Camera-type eye (tissue), 1 donor: Measurements from ENCODE around the gene HBD. TPM values are rescaled to one million over a fixed set of nuclear protein-coding genes. Genes with fewer than 3 reads are reported as not detected.

Experiments
- total RNA-seq: library from RNA; depleted of rRNA; stranded (reverse); fragments of >200 nt; gene quantifications from one replicate; pipeline ENCODE4 v1.2.3, GENCODE V29; 2014

HBD gene
- total RNA-seq: not detected

DNA sequence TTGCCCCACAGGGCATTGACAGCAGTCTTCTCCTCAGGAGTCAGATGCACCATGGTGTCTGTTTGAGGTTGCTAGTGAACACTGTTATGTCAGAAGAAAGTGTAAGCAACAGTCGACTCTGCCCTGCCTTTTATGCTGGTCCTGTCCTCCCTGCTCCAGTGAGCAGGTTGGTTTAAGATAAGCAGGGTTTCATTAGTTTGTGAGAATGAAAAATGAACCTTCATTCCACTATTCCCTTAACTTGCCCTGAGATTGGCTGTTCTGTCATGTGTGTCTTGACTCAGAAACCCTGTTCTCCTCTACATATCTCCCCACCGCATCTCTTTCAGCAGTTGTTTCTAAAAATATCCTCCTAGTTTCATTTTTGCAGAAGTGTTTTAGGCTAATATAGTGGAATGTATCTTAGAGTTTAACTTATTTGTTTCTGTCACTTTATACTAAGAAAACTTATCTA, at the start of gene HBD:
HBD (minus strand) TSS at position 103 of the 454 bp plus-strand sequence; CDS start at position 53, 50 bp downstream.

DNA sequence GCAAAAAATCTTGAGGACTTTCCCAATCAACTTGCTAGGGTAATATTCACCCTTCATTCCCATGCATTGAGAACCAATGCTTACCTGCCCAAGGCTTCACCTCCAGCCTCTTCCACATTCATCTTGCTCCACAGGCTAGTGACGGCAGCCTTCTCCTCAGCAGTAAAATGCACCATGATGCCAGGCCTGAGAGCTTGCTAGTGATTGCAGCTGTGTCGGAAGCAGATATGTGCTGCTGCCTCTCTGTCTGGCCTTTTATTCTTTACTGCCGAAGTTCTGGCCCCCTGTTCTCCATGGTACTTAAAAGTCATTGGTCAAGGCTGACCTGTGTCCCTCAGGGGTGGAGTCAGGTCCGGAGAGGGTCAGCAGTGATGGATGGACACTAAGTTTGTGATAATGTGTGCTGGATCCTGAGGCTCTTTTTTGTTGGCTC, 35.4 kb upstream of the HBD start, which contains the start of gene HBE1:
HBE1 (minus strand) TSS at position 231 of the 433 bp plus-strand sequence; CDS start at position 176, 55 bp downstream.

DNA sequence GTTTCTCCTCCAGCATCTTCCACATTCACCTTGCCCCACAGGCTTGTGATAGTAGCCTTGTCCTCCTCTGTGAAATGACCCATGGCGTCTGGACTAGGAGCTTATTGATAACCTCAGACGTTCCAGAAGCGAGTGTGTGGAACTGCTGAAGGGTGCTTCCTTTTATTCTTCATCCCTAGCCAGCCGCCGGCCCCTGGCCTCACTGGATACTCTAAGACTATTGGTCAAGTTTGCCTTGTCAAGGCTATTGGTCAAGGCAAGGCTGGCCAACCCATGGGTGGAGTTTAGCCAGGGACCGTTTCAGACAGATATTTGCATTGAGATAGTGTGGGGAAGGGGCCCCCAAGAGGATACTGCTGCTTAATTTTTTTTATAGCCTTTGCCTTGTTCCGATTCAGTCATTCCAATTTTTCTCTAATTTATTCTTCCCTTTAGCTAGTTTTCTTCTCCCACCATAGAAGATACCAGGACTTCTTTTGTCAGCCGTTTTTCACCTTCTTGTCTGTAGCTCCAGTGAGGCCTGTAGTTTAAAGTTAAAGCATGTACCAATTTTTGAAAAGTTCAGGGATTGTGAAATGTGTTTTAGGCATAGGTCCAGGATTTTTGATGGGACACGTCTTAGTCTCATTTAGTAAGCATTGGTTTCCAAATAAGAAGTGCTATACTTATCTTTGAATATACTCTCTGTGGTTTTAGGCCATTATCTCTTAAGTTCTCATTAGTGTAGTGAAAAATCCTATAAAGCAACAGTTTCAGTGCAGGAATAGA, 20.5 kb upstream of the HBD start, which contains the start of gene HBG2:
HBG2 (minus strand) TSS at position 136 of the 768 bp plus-strand sequence; CDS start at position 83, 53 bp downstream.

DNA sequence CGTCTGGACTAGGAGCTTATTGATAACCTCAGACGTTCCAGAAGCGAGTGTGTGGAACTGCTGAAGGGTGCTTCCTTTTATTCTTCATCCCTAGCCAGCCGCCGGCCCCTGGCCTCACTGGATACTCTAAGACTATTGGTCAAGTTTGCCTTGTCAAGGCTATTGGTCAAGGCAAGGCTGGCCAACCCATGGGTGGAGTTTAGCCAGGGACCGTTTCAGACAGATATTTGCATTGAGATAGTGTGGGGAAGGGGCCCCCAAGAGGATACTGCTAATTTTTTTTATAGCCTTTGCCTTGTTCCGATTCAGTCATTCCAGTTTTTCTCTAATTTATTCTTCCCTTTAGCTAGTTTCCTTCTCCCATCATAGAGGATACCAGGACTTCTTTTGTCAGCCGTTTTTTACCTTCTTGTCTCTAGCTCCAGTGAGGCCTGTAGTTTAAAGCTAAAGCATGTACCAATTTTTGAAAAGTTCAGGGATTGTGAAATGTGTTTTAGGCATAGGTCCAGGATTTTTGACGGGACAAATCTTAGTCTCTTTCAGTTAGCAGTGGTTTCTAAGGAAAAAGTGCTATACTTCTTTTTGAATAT, 15.6 kb upstream of the HBD start, which contains the start of gene HBG1:
HBG1 (minus strand) TSS at position 51 of the 590 bp plus-strand sequence. CDS start 53 bp downstream, outside the sequence.

DNA sequence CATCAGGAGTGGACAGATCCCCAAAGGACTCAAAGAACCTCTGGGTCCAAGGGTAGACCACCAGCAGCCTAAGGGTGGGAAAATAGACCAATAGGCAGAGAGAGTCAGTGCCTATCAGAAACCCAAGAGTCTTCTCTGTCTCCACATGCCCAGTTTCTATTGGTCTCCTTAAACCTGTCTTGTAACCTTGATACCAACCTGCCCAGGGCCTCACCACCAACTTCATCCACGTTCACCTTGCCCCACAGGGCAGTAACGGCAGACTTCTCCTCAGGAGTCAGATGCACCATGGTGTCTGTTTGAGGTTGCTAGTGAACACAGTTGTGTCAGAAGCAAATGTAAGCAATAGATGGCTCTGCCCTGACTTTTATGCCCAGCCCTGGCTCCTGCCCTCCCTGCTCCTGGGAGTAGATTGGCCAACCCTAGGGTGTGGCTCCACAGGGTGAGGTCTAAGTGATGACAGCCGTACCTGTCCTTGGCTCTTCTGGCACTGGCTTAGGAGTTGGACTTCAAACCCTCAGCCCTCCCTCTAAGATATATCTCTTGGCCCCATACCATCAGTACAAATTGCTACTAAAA, 7.5 kb downstream of the HBD start, which contains the start of gene HBB:
HBB (minus strand) TSS at position 340 of the 579 bp plus-strand sequence; CDS start at position 290, 50 bp downstream.

DNA sequence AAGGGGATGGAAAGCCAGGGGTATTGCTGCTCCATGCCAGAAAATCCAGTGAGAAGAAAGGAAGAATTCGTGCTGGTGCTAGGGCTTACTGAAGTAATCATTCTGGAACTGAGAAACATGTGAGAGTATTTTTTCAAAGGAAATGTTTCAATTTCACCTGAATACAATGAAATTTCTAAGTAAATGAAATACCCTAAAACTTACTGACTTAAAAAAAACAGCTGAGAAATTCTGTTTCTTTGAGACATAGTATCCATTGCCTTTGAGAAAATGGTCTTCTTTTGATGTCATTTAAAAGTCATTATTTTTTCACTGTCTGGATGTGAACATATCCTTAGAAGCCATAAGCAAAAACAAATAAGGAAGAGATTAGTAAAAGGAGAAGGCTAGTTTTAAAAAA, 33.7 kb downstream of the HBD start, which contains the start of gene OR51V1:
OR51V1 (minus strand) TSS at position 101 of the 400 bp plus-strand sequence; CDS start at position 101, 0 bp downstream.

Other genes with a start within 250 kb of the HBD start
- gene OR51L1, start 239.6 kb downstream of the HBD start, total RNA-seq: not detected
- not detected for gene OR52J3, start 188.0 kb downstream of the HBD start, total RNA-seq
- not detected for gene OR52E2, start 174.9 kb downstream of the HBD start, total RNA-seq
- 0.60 TPM for gene OR52E1, start 164.9 kb downstream of the HBD start, total RNA-seq
- gene OR52A5, start 96.1 kb downstream of the HBD start, total RNA-seq: not detected
- not detected for gene OR52A1, start 79.7 kb downstream of the HBD start, total RNA-seq
- gene OR51V1, start 33.8 kb downstream of the HBD start, total RNA-seq: not detected
- gene HBB, start 7.4 kb downstream of the HBD start, total RNA-seq: 165 TPM
- 6.3 TPM for gene HBG1, start 15.4 kb upstream of the HBD start, total RNA-seq
- gene HBG2, start 20.3 kb upstream of the HBD start, total RNA-seq: 1,428 TPM
- 1.5 TPM for gene HBE1, start 35.5 kb upstream of the HBD start, total RNA-seq
- gene OR51B4, start 67.5 kb upstream of the HBD start, total RNA-seq: not detected
- 0.44 TPM for gene OR51B2, start 89.8 kb upstream of the HBD start, total RNA-seq
- 0.99 TPM for gene OR51B5, start 109.0 kb upstream of the HBD start, total RNA-seq
- gene OR51B6, start 117.0 kb upstream of the HBD start, total RNA-seq: not detected
- not detected for gene OR51M1, start 149.3 kb upstream of the HBD start, total RNA-seq
- gene OR51Q1, start 187.6 kb upstream of the HBD start, total RNA-seq: not detected
- not detected for gene OR51I1, start 207.0 kb upstream of the HBD start, total RNA-seq
- not detected for gene OR51I2, start 214.8 kb upstream of the HBD start, total RNA-seq